ENCODE results near the gene ARHGAP15.

- TF ChIP-seq CTCF (IDR thresholded peaks at IDR 0.05; ENCODE audit: poor library complexity, severe bottlenecking), result no peak
- no peak for TF ChIP-seq POLR2AphosphoS5 (IDR thresholded peaks at IDR 0.05)
Observed at GRCh38 chr2:143607231-143608062, 478.2 kb downstream of the ARHGAP15 start.
